GM18867 (cell line): ENCODE measurements around the gene ELAVL1.
"Not testable (repeated sequence)": the region's sequence is repeated elsewhere in the genome, so short reads cannot be mapped to it uniquely, and the experiment has no call there.

Experiments used
- ATAC-seq: cut with Tn5 transposase; IDR thresholded peaks from one replicate; pipeline ENCODE4 v1.9.1; 2021; ENCODE audit warnings: mild to moderate bottlenecking, moderate library complexity; ENCODE audit not compliant: unreplicated experiment

ELAVL1 gene

DNA sequence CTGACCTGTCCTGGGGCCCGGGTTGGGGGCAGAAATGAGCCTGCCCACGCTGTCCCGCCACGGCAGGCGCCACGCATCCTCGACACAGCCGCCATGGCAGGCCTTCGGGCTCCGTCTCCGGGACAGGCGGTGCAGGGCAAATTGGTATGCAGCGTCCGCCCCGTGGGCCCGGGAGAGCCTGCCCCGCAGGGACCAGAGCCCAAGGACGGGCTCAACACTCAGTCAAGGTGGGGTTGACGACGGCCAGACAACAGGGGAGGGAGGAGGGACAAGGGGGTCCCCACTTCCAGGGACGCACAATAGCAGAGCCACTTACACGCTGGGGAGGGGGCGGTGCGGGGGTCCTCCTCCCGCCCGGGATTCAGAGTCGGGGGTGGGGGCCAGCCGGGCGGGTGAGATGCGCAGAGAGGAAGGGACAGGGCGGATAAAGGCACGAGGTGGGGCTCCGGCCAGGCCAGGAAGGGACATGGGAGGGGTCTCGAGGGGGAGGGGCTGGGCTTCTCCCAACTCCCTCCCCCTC lies 80.7 kb downstream of the ELAVL1 start:
- ATAC-seq, result no peak

GRCh38 chr19:7924241-7924640 lies 81.2 kb downstream of the ELAVL1 start:
- ATAC-seq, result no peak

GRCh38 chr19:7923295-7924191 lies 81.9 kb downstream of the ELAVL1 start:
- no peak for ATAC-seq

DNA sequence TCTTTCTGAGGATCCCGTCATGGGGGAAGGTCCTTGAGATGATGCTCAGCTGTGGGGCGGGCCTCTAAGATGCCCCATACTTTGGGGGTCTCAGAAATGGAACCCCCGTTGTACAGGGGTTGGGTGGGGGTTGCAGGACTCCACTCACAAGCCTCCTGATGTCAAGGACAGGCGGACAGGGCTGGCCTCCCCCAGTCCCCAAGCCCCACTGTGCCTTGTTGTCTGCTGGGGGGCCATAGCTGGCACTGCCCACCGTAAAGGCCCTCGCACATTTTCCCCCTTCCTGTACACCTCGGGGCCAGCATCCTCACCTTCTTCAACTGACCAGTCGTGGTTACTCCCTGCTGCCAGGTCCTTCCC lies 82.6 kb downstream of the ELAVL1 start:
- no peak for ATAC-seq

- ATAC-seq, result no peak
Measured at GRCh38 chr19:7921967-7922835, 83.2 kb downstream of the ELAVL1 start.

- ATAC-seq, result no peak
Measured at GRCh38 chr19:7921302-7921966, 84.0 kb downstream of the ELAVL1 start.

- ATAC-seq, result peak; percentile 35
Measured at GRCh38 chr19:7920519-7921301, 84.7 kb downstream of the ELAVL1 start.

DNA sequence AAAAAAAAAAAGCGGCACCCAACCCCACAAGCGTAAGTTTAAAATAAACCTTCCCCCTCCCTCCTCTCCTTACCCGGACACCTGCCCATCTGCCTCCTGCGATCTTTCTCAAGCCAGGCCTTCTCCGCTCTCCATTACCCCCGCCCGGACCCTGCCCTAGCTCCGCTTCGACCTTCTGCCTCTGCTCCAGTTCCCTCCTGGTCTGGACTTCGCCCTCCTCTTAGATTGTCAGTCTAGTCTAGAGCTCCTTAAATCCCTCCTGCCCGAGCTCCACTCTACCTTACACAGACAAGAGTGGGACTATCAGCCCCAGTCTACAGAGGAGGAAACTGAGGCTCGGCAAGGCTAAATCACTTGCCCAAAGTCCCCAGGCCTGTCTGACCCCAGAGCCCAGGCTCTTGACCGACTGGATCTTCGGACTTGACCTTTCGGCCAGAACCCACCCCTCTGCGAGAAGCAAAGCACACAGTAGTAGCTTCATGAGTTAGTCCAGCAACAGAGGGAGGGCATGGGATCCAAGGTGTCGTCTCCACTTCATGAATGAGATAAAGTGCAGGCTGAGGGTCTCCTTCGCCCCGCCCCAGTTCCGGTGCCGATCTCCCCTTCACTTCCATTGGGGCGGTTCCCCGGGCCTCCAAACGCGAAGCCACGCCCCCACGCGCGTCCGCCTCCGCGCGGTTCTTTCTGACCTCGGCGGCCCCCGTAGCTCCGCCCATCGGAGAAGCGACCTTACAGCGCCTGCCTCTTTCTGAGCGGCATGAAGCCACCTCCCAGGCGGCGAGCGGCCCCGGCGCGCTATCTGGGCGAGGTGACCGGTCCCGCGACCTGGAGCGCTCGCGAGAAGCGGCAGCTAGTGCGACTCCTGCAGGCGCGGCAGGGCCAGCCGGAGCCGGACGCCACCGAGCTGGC lies 85.6 kb downstream of the ELAVL1 start, which contains the start of gene SNAPC2:
Gene SNAPC2 (plus strand): TSS at position 729 of the 909 bp plus-strand sequence. CDS start 29 bp downstream, at position 758.
- ATAC-seq, result peak; percentile 58

GRCh38 chr19:7918615-7919421 lies 86.6 kb downstream of the ELAVL1 start:
- ATAC-seq, result no peak

- not testable (repeated sequence) for ATAC-seq
Measured at GRCh38 chr19:7918062-7918614, 87.3 kb downstream of the ELAVL1 start.

DNA sequence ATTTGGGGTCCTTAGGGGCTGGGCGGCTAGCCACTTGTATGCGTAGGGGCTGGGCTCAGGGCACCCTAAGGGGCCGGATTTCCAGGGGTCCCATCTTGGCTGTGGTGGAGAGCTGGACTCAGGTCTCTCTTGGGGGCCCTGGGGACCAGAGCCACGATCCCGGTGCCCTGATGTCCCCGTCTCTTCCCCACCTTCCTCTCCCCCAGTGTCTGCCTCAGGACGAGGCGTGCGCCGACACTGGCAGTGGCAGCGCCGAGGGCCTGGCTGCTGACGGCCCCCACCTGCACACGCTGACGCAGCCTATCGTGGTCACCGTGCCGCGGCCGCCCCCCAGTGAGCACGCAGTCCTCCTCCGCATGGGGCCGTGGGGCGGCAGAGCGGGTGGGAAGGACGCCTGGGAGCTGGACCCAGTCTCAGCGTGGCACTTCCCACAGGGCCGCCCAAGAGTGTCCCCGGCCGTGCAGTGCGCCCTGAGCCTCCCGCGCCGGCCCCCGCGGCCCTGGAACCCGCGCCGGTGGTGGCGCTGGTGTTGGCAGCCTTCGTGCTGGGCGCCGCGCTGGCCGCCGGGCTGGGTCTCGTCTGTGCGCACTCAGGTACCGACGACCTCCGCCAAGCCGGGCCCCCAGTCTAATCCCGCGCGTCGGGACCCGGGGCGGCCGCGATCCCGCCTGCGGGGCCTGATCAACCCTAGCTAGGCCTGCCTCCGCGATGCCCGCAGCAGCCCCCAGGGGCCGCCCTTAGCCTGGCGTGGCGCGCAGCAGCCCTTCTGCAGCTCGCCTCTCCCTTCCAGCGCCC lies 88.0 kb downstream of the ELAVL1 start:
- ATAC-seq, result no peak

DNA sequence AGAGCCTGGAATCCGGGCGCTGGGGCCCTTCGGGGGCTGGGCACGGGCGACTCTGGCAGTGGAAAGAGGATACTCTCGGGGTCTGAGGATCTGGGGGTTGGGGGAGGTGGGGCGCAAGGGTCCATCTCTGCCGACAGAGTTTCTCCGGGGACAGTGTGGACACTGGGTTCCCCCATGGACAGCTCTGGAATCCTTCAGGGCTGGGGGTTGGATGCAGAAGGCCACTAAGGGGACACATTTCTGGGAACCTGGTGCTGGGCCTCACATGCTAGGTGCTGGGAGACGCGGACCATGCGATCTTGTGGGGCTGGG lies 88.5 kb downstream of the ELAVL1 start:
- ATAC-seq, result no peak

DNA sequence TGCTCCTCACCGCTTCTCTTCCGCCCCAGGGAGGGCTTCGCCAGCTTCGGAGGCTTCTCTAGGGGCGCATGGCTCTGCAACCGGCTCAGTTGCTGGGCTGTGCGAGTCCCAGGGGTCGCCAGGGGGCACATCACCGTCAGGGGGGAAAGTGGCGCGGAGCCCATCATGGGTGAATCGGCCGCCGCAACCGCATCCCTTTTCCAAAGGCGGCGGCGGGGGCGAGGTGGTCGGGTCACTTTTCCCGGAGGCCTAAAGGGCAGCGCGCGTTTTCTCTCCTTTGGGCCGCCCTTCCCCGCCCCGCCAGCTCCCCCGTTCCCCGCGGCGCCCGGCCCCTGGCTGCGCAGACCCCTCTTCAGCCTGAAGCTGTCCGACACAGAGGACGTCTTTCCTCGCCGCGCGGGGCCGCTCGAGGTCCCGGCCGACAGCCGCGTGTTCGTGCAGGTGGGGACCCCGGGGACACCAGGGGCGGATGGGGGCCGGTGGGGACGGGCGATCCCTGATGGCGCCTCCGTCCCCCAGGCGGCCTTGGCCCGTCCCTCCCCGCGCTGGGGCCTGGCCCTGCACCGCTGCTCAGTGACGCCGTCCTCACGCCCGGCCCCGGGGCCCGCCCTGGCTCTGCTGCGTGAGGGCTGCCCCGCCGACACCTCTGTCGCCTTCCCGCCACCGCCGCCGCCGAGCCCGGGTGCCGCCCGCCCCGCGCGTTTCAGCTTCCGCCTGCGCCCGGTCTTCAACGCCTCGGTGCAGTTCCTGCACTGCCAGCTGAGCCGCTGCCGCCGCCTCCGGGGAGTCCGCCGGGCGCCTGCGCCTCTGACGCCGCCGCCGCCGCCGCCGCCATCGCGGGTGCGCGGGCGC lies 89.1 kb downstream of the ELAVL1 start:
- no peak for ATAC-seq

DNA sequence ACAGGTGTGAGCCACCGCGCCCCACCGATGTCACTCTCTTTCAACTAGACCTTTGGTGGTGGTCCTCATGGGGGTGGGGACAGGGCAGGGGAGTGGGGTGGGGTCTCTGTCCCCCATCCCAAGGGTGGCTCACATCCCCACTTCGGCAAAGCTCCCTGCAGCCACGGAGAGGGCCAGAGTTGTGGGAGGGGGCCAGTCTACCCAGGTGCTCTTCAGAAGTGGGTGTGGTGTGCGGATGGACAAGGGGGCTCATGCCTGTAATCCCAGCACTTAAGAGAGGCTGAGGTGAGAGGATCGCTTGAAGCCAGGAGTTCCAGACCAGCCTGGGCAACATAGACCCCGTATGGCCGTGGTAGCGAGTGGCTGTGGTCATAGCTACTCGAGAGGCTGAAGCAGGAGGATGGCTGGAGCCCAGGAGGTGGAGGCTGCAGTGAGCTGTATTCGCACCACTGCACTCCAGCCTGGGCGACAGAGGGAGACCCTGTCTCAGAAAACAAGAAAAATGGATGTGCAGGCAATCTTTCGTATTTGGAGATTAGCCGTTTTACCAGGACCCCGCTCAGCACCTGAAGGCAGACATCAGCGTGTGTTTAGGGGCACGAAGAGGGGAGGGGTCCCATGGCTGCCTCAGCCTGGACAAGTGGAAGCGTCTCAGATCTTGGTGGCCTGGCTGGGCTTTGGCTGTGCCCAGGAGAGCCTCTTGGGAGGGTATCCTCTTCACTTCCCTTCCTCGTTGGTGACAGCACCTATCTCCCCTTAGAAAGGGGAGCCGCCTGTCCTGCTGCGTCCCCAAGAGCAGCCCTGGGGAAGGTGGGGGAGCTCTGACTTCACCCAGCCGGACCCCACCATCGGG lies 90.0 kb downstream of the ELAVL1 start:
- ATAC-seq, result no peak

DNA sequence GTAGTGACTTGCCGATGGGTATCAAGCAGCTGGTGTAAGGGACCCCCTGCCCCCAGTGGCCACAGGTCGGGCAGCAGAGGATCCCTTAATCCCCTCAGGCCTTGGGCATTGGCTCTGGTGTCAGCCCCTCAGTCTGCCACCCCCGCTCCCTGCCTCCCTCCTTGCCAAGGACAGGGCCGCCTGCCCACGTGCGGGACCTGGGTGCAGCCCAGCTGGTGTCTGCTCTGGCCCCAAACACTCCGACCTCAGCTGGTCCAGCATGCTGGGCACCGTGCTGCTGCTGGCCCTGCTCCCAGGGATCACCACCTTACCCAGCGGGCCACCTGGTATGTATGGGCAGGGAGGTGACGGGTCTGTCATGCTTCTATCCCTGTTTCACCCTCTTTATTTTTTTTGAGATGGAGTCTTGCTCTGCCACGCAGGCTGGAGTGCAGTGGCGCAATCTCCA lies 90.8 kb downstream of the ELAVL1 start, which contains the start of gene TGFBR3L:
Gene TGFBR3L (plus strand): TSS at position 233 of the 448 bp plus-strand sequence.
- no peak for ATAC-seq
